ENCODE results near the gene ALDH18A1.

Gene ALDH18A1

DNA sequence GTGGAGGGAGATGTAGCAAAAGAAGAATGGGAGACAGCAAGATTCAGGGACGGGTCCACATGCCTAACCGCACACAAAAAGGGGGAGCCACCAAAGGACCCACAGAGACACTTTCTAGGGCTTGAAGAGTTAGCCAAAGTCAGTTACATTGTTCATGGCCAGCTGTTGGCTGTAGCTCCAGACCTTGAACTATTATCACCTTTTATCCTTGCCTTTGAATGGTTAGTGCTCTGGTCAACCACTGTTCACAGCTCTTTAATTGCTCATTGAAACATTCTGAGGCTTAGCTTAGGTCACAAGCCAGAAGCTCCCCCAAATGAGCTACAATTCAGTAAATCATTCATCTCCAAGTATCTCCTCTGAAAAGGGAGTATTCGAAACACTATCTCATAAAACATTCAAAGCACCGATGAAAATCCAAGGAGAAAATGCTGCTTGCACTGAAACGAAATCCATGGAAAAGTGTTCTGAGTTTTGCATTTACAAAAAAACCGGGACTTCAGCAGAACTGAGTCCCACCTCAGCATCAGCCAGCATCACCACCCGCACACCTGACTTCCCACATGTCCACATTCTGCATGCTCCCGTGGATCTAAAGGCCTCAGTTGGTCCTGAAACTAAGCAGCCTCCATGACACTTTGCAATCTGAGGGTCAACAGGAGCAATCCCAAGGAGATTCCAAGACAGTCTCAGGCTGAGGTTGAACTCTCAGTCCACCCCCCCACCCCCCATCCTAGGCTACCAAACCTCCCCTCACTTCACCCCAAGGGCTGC, 99.3 kb downstream of the ALDH18A1 start:
- no peak overlapping the region for H3K27ac ChIP-seq (replicated peaks)
- DNase-seq (ENCODE audit: low read depth in 1 of 2, low spot score in 1 of 2), result no peak
- H3K4me3 ChIP-seq (replicated peaks; ENCODE audit: insufficient read depth, low read length), result no peak overlapping the region
- H3K27me3 ChIP-seq (ENCODE audit: insufficient read depth, poor library complexity, severe bottlenecking), result peaks cover 15% of the 10 kb centered on the region
- TF ChIP-seq, protein P1, sequence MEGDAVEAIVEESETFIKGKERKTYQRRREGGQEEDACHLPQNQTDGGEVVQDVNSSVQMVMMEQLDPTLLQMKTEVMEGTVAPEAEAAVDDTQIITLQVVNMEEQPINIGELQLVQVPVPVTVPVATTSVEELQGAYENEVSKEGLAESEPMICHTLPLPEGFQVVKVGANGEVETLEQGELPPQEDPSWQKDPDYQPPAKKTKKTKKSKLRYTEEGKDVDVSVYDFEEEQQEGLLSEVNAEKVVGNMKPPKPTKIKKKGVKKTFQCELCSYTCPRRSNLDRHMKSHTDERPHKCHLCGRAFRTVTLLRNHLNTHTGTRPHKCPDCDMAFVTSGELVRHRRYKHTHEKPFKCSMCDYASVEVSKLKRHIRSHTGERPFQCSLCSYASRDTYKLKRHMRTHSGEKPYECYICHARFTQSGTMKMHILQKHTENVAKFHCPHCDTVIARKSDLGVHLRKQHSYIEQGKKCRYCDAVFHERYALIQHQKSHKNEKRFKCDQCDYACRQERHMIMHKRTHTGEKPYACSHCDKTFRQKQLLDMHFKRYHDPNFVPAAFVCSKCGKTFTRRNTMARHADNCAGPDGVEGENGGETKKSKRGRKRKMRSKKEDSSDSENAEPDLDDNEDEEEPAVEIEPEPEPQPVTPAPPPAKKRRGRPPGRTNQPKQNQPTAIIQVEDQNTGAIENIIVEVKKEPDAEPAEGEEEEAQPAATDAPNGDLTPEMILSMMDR (IDR thresholded peaks at IDR 0.05; ENCODE audit: insufficient read depth, low read length), result no peak
- no peak for TF ChIP-seq GABPA (IDR thresholded peaks at IDR 0.05; ENCODE audit: low read depth)
- TF ChIP-seq SPI1 (IDR thresholded peaks at IDR 0.05; ENCODE audit: borderline replicate concordance, low read depth), result no peak
- TF ChIP-seq, protein P2, sequence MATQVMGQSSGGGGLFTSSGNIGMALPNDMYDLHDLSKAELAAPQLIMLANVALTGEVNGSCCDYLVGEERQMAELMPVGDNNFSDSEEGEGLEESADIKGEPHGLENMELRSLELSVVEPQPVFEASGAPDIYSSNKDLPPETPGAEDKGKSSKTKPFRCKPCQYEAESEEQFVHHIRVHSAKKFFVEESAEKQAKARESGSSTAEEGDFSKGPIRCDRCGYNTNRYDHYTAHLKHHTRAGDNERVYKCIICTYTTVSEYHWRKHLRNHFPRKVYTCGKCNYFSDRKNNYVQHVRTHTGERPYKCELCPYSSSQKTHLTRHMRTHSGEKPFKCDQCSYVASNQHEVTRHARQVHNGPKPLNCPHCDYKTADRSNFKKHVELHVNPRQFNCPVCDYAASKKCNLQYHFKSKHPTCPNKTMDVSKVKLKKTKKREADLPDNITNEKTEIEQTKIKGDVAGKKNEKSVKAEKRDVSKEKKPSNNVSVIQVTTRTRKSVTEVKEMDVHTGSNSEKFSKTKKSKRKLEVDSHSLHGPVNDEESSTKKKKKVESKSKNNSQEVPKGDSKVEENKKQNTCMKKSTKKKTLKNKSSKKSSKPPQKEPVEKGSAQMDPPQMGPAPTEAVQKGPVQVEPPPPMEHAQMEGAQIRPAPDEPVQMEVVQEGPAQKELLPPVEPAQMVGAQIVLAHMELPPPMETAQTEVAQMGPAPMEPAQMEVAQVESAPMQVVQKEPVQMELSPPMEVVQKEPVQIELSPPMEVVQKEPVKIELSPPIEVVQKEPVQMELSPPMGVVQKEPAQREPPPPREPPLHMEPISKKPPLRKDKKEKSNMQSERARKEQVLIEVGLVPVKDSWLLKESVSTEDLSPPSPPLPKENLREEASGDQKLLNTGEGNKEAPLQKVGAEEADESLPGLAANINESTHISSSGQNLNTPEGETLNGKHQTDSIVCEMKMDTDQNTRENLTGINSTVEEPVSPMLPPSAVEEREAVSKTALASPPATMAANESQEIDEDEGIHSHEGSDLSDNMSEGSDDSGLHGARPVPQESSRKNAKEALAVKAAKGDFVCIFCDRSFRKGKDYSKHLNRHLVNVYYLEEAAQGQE (IDR thresholded peaks at IDR 0.05; ENCODE audit: insufficient replicate concordance, low read depth), result no peak
- TF ChIP-seq POLR2AphosphoS5 (IDR thresholded peaks at IDR 0.05; ENCODE audit: low read depth), result no peak

All from HL-60 (cell line).